SJSA1 (cell line): ENCODE results near the gene TMEM145. TPM values are rescaled to one million over a fixed set of nuclear protein-coding genes. Genes with fewer than 3 reads are reported as not detected.

Source experiments
- DNase-seq, 2 experiments: peaks; one replicate each; pipeline ENCODE4 v3.0.0-alpha.2; 2015 to 2020; ENCODE audit warnings: low spot score in 2 of 2, low read depth in 1 of 2
- H3K27ac ChIP-seq: fragments of 250-450 bp; sonication (Bioruptor Pico); 2 replicates; pipeline ENCODE4 v1.5.1; 2020; ENCODE audit warnings: mild to moderate bottlenecking, moderate library complexity
- H3K27me3 ChIP-seq: fragments of 250-450 bp; sonication (Bioruptor Pico); replicated peaks from 2 replicates; pipeline ENCODE4 v1.5.1; 2020; ENCODE audit warnings: mild to moderate bottlenecking, moderate library complexity
- H3K36me3 ChIP-seq: fragments of 250-450 bp; sonication (Bioruptor Pico); 2 replicates; pipeline ENCODE4 v1.5.1; 2020; ENCODE audit warnings: mild to moderate bottlenecking
- H3K4me1 ChIP-seq: fragments of 250-450 bp; sonication (Bioruptor Pico); replicated peaks from 2 replicates; pipeline ENCODE4 v1.6.1; 2021; ENCODE audit warnings: mild to moderate bottlenecking
- H3K4me3 ChIP-seq: fragments of 250-450 bp; sonication (Bioruptor Pico); 2 replicates; pipeline ENCODE4 v1.5.1; 2020; ENCODE audit warnings: mild to moderate bottlenecking
- H3K9me3 ChIP-seq: fragments of 250-450 bp; sonication (Bioruptor Pico); replicated peaks from 2 replicates; pipeline ENCODE4 v1.5.1; 2020; ENCODE audit warnings: mild to moderate bottlenecking
- total RNA-seq: library from RNA; depleted of rRNA; stranded (reverse); fragments of >200 nt; shearing (Covaris generic); gene quantifications from 2 replicates; pipeline ENCODE4 v1.2.3, GENCODE V29; 2014

Gene TMEM145
- total RNA-seq, 1 experiment from 2014 or later, result not detected

DNA sequence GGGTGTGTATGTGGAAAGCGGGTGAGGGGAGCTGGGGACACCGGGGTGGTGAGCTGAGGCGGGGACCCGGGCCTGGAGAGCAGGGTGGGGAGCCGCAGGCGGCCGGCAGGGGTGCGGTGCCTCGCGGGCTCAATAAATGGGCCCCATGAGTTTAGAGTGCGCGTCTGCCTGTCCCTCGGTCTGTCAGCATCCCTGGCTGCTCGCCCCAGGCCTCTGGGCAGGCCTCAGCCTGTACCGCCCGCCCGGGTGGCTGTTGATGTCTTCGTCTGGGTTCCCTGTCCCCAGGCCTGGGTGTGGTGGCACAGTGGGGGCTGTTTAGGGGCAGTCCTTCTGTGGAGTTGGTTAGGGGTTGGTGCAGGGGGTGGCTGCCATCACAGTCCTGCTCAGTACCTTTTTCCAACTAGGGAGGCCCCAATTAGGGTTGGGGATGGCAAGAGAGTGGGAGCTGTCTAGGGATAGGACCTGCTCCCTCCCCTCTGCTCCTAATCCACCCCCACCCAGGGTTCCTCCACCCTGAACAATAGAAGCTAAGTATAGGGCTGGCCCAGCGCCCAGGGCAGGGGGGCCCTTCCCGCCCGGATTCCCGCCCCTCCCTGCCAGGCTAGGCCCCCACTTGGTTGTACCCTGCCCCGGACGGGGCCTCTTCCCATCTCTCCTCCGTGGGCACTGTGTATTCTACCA lies 31.8 kb upstream of the TMEM145 start:
- DNase-seq, result peak; percentile 67 to 72
- peak overlapping the region; percentile 56 for H3K27ac ChIP-seq
- peaks cover 29% of the 10 kb centered on the region for H3K36me3 ChIP-seq
- no peaks in the 10 kb centered on the region for H3K27me3 ChIP-seq
- peak overlapping the region; percentile 22 for H3K4me3 ChIP-seq
- H3K4me1 ChIP-seq, result peaks cover 56% of the 10 kb centered on the region
- H3K9me3 ChIP-seq, result 0 out of 2 replicates have a peak, but pooled peaks cover 2% of the 10 kb centered on the region

DNA sequence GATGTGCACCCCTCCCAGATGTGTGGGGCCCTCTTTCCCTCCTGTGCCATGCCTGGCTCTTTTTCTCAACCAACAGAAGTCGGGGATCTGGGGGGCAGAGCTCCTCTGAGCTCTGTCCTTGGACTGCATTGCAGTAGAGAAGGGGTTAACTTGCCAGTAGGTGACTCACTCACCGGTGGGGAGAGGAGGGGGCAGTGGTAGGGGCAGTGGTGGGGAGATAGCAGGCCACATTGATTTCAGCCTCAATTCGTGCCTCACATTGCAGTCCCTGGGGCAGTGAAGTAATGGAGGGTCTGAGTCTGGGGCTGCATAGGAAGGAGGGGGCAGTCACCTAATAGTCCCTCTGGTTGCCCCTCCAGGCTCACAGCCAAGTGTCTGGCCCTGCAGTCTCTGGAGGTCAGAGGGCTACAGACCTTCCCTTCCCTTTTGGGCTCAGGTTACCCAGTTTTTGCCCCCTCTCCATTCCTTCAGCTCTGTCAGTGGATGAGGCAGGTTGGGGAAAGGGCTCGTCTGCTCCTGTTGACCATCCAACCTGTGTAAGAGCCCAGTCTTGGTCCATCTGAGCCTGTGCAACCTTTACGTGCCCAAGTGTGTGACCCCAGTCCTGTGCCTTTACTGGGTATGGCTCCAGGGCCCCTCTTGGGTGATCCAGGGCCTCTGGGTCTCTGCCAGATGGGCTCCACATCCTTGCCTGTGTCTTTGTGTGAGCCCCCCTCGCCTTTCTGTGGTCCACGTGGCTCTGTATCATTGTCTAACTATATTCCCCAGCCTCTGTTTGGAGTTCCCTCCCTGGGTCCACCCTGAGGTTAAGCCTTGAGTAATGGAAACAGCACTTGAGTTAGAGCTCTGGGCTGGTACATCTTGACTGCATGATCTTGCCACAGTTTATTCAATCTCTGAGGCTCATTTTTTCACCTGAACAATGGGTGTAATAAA lies 31.0 kb upstream of the TMEM145 start:
- Histone ChIP-seq H3K27ac (peak overlapping the region; percentile 56), H3K27me3 (no peaks in the 10 kb centered on the region), H3K4me1 (peaks cover 56% of the 10 kb centered on the region), H3K36me3 (peaks cover 25% of the 10 kb centered on the region), H3K9me3 (0 out of 2 replicates have a peak, but pooled peaks cover 2% of the 10 kb centered on the region), H3K4me3 (peak overlapping the region; percentile 22; the same call in 1 of the 2 replicates)
- peak in 1 of 2 experiments; percentile 61 for DNase-seq

DNA sequence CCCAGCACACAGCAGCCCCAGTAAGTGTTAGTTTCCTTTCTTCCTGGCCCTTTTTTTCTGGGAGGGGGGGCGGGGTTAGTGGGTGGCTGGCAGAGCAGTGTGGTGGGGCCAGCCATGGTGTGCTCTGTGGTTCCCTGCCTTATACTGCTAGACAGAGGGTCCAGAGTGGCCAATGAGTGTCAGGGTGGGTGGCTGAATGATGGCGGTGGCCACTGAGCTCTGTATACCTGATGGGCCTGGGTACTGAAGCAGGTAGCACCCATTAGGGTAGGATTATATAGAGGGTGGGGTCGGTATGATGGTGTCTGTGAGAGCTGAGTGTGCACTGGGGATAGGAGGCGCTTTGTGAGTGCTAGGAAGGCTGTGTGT lies 30.3 kb upstream of the TMEM145 start:
- peaks cover 56% of the 10 kb centered on the region for H3K4me1 ChIP-seq
- H3K36me3 ChIP-seq, result peaks cover 27% of the 10 kb centered on the region
- H3K4me3 ChIP-seq, result no peak overlapping the region
- H3K27me3 ChIP-seq, result no peaks in the 10 kb centered on the region
- H3K9me3 ChIP-seq, result 0 out of 2 replicates have a peak, but pooled peaks cover 2% of the 10 kb centered on the region
- H3K27ac ChIP-seq, result no peak overlapping the region
- no peak for DNase-seq

DNA sequence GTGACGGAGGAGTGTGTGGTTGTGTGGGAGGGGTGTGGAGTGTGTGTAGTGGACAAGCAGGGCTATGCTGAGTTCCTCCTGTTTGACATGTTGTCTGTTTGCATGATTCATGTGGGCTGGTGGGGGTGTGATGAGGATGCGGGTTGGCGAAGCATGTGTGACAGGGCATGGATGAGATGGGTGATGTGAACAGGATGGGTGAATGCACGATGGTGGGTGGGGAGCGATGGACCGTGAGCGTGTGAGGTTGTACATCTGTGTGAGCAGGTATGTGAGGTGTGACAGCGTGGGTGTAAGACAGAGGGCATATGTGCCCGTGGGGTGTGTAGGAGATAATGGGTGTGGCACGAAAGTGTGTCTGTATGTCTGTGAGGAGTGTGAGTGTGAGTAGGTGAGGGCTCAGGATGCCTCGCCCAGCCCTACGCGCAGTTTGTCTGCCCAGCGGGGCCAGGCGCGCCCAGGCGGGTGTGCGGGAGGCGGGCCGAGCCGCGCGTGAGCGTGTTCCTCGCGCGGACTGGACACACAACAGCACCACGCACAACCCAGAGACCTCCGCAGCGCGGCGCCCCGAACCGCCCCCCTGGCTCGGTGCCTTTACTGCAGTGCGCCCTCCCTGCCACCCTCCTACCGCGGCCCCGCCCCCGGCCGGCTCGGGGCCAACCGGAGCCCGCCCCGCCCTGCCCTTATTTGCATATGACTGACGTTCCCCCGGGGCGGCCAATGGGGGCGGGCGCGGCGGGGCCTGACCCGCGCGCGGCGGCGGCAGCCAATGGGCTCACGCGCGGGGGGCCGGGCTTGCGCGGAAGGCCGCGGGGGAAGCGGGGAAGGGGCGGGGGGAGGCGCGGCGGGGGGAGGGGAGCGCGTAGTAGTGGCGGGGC lies 29.7 kb upstream of the TMEM145 start:
- peak overlapping the region; percentile 92 for H3K4me3 ChIP-seq
- H3K4me1 ChIP-seq, result peaks cover 56% of the 10 kb centered on the region
- H3K36me3 ChIP-seq, result peaks cover 33% of the 10 kb centered on the region
- no peaks in the 10 kb centered on the region for H3K27me3 ChIP-seq
- H3K9me3 ChIP-seq, result 0 out of 2 replicates have a peak, but pooled peaks cover 2% of the 10 kb centered on the region
- H3K27ac ChIP-seq, result peak overlapping the region; percentile 78
- peak; percentile 74 to 95 for DNase-seq

DNA sequence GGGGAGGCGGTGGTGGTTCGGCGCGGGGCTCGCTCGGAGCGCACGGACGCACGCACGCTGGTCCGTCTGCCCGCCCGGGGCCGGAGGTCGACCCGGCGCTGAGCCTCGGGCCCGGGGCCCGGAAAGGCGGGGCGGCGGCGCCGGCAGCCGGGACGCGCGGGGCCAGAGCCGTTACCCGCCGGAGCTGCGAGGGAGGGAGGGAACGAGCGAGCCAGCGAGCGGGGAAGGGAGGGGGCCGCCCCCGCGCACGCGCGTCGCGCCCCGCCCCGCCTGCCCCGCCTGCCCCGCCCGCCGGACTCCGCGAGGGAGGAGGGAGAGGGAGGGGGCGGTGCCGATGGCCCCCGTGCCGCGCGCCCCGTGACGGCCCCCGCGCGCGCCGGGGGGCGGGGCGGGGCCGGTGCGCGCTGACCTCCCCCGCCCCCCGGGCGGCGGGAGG lies 29.0 kb upstream of the TMEM145 start:
- H3K4me1 ChIP-seq, result peaks cover 53% of the 10 kb centered on the region
- peaks cover 39% of the 10 kb centered on the region for H3K36me3 ChIP-seq
- H3K27ac ChIP-seq, result peak overlapping the region; percentile 78
- DNase-seq, result peak; percentile 25 to 82
- H3K27me3 ChIP-seq, result no peaks in the 10 kb centered on the region
- 0 out of 2 replicates have a peak, but pooled peaks cover 2% of the 10 kb centered on the region for H3K9me3 ChIP-seq
- H3K4me3 ChIP-seq, result peak overlapping the region; percentile 92

DNA sequence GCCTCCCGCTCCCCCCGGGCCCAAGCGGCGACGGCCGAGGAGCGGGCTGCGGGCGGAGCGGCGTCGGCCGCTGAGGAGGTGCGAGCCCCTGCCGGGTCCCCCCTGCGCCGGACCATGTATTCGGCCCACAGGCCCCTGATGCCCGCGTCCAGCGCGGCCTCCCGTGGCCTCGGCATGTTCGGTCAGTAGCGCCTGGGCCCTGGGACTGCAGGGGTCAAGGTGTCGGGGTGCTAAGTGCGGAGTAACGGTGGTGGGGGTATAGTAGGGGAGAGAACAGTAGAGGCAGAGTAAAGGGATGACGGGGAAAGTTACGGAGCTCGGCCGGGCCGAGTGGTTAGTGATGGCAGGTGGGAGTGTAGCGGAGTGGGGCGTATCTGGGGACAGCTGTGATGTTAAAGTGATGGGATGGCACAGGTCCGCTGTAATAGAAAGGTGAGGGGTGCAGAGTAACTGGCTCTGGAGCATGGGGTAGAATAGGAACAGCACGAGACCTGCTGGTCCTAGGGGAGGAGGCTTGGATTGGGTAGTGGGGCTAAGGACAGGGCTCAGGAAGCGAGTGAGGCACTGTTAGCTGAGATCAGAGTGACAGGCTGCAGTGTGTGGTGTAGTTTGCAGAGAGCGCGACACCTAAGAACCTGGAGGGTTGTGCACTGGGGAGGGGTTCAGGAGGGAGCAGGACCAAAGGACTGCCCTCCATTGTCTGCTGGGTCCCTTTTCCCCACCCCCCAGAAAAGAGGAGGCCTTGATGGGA lies 28.3 kb upstream of the TMEM145 start:
- DNase-seq, result peak in 1 of 2 experiments; percentile 24
- 0 out of 2 replicates have a peak, but pooled peaks cover 2% of the 10 kb centered on the region for H3K9me3 ChIP-seq
- H3K4me1 ChIP-seq, result peaks cover 46% of the 10 kb centered on the region
- no peaks in the 10 kb centered on the region for H3K27me3 ChIP-seq
- peaks cover 40% of the 10 kb centered on the region for H3K36me3 ChIP-seq
- H3K27ac ChIP-seq, result no peak overlapping the region
- H3K4me3 ChIP-seq, result peak overlapping the region; percentile 92

DNA sequence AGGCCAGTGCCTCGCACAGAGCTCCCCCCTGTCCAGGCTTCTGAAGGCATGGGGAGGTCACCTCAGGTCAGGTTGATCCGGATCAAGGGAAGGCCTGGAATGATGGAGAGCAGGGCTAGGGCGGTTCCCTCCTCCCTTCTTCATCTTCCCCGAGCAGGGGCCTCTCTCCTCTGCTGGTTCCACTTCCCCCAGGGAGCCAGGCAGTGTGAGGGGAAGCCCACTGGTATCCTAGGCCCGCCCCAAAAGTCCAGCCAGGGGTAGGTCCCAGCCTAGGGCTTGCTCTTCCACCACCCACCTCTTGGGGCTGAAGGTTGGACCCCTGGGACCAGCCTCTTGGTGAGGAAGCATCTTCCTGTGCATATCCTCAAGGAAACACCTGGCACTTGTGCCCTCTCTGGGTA lies 27.6 kb upstream of the TMEM145 start:
- Histone ChIP-seq H3K9me3 (0 out of 2 replicates have a peak, but pooled peaks cover 2% of the 10 kb centered on the region), H3K27ac (no peak overlapping the region), H3K4me3 (no peak overlapping the region), H3K4me1 (peaks cover 41% of the 10 kb centered on the region), H3K36me3 (peaks cover 48% of the 10 kb centered on the region), H3K27me3 (no peaks in the 10 kb centered on the region)
- no peak for DNase-seq

DNA sequence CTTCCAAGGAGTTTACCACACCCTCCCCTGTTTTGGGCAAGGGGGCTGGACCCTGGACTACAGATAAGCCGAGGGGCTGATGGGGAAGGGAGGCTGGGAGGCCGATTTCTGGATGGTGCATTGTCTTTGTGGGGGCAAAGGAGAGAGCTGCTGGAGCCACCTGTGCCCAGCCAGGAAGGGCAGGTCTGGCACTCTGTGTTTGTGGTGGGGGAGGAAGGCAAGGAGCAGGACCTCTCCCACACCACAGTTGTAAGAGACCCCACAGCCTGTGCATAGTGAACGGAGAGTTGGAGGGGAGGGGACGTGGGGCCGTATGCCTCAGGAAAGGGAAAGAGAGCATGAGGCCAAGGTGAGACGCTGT lies 27.1 kb upstream of the TMEM145 start:
- Histone ChIP-seq H3K4me3 (no peak overlapping the region), H3K36me3 (peaks cover 52% of the 10 kb centered on the region), H3K27ac (no peak overlapping the region), H3K27me3 (no peaks in the 10 kb centered on the region), H3K9me3 (0 out of 2 replicates have a peak, but pooled peaks cover 2% of the 10 kb centered on the region), H3K4me1 (peaks cover 39% of the 10 kb centered on the region)
- DNase-seq, result no peak

DNA sequence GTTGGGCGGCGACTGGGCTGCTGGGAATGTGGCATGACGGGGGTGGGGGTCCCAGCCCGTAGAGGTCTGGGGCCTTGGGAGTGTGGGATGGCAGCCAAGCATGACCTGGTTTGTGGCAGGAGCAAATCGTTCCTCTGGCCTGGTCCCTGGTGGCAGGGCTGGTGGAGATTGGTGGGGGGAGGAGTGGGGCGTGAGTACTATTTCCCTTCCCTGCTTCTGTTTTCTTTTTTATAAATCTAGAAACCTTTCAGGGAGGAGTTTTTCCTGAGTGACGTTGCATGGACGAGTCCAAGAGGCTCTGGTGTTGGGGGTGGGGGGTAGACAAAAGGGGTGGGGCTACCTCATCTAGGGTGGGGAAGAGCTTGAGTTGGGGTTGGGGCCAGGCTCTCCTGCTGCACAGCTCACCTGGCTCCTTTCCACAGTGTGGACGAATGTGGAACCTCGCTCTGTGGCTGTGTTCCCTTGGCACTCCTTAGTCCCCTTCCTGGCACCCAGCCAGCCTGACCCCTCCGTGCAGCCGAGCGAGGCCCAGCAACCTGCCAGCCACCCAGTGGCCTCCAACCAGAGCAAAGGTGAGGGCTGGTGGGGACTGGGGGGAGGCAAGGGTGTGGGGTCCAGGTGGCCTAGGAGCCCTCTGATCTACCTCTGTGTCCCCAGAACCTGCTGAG lies 26.6 kb upstream of the TMEM145 start:
- no peak overlapping the region for H3K27ac ChIP-seq
- 0 out of 2 replicates have a peak, but pooled peaks cover 2% of the 10 kb centered on the region for H3K9me3 ChIP-seq
- peaks cover 34% of the 10 kb centered on the region for H3K4me1 ChIP-seq
- no peak for DNase-seq
- no peaks in the 10 kb centered on the region for H3K27me3 ChIP-seq
- peaks cover 57% of the 10 kb centered on the region for H3K36me3 ChIP-seq
- H3K4me3 ChIP-seq, result no peak overlapping the region

DNA sequence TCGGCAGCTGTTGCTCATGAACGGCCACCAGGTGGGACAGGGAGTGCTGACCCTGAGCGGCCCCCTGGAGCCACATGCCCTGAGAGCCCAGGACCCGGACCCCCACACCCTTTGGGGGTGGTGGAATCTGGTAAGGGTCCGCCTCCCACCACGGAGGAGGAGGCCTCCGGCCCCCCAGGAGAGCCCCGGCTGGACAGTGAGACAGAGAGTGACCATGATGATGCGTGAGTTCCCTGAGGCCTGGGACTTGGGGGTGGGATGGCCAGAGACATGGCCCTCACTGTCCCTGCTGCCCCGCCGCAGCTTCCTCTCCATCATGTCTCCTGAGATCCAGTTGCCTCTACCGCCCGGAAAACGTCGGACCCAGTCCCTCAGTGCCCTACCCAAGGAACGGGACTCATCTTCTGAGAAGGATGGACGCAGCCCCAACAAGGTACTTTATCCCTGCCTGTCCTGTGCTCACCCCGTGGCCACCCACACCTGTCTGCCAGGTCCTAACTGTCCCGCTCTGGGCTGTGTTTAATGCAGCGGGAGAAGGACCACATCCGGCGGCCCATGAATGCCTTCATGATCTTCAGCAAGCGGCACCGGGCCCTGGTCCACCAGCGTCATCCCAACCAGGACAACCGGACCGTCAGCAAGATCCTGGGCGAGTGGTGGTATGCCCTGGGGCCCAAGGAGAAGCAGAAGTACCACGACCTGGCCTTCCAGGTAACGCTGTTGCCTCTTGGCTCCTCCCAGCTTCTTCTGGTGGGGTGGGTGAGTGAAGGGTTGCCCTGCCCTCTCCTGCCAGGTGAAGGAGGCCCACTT lies 25.9 kb upstream of the TMEM145 start:
- no peak overlapping the region for H3K4me3 ChIP-seq
- H3K27me3 ChIP-seq, result no peaks in the 10 kb centered on the region
- H3K36me3 ChIP-seq, result peaks cover 65% of the 10 kb centered on the region
- H3K27ac ChIP-seq, result no peak overlapping the region
- peaks cover 27% of the 10 kb centered on the region for H3K4me1 ChIP-seq
- DNase-seq, result no peak
- H3K9me3 ChIP-seq, result 0 out of 2 replicates have a peak, but pooled peaks cover 2% of the 10 kb centered on the region

DNA sequence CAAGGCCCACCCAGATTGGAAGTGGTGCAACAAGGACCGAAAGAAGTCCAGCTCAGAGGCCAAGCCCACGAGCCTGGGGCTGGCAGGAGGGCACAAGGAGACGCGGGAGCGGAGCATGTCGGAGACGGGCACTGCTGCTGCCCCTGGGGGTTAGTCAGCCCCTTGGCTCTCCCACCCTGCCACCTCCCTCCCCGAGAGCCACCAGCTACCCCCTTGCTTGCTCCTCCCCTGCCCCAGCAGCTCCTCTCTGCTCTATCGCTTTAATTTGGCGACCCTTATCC lies 25.3 kb upstream of the TMEM145 start:
- Histone ChIP-seq H3K4me1 (peaks cover 21% of the 10 kb centered on the region), H3K27me3 (no peaks in the 10 kb centered on the region), H3K27ac (no peak overlapping the region), H3K36me3 (peaks cover 70% of the 10 kb centered on the region), H3K4me3 (no peak overlapping the region), H3K9me3 (0 out of 2 replicates have a peak, but pooled peaks cover 2% of the 10 kb centered on the region)
- DNase-seq, result no peak

DNA sequence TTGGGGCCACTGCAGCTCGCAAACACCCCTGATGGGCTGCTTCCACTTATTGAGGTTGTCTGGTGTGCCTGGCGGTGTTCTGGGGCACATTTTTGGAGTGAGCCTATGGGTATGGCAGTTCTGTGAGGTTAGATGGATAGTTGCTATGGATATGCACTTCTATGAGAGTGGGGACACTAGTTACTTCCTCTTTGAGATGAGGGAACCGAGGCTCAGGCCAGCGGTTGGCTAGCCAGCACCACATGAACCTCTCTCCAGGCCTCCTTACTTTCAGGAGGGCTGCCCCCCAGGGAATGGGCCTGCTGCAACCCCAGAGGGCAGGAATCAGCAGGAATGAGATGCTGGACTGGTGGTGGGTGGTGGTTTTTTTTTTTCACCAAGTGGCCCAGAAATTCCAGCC lies 24.7 kb upstream of the TMEM145 start:
- H3K36me3 ChIP-seq, result peaks cover 76% of the 10 kb centered on the region
- H3K4me1 ChIP-seq, result peaks cover 15% of the 10 kb centered on the region
- H3K4me3 ChIP-seq, result no peak overlapping the region
- DNase-seq, result no peak
- H3K27ac ChIP-seq, result no peak overlapping the region
- H3K27me3 ChIP-seq, result no peaks in the 10 kb centered on the region
- H3K9me3 ChIP-seq, result 0 out of 2 replicates have a peak, but pooled peaks cover 2% of the 10 kb centered on the region
